ENCODE results near the gene CUL3.
A peak's percentile ranks its signal among the peaks of the same experiment; 100 is the strongest.

The CUL3 gene

DNA sequence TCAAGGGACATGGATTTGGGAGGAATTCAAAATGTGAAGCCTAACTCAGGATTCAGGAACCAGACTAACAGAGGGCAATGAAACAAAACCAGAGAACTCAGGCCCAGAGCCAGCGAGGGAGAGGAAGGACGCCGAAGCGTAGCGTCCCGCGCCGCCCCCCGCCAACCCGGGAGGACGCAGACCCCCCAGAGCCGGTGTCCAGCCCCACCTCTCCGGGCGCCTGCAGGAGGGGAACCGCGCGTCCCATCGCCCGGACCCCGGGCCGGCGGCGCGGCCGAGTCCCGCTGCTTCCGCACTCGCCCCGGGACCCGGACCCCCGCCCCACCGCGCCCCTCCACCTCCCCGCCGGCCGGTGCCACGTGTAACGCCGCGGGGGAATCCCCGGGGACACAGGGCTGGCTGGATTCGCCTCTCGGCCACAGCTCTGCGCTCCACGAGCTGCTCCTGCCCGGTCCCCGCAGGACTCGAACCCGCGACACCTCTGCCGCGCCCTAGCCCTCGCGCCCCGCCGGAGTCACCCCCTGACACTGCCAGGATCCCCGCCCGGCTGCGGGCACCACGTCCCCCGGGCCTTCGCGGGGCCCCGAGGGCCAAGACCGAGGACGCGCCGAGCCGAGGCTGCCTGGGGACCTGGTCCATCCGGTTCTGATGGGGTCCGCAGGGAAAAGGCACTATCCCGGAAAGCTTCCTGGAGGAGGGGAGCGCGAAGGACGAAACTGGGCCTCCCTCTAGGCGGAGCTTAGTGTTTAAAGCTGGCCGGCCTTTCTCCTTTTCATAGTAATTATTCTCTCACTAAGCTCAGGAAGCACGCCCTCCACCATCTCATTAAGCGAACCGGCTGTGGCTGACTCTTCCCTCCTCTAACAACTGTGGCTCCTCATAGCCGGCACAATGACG is 142.8 kb downstream of the CUL3 start:
- Histone ChIP-seq H3K36me3 (ENCODE audit: insufficient read depth, low read length) (no peaks in the 10 kb centered on the region), H3K9me2 (ENCODE audit: low read depth, low read length) (no peaks in the 10 kb centered on the region), H3K9ac (ENCODE audit: low read length) (peak overlapping the region; percentile 11; the same call in 1 of the 2 replicates), H4K20me1 (ENCODE audit: insufficient read depth, low read length) (no peaks in the 10 kb centered on the region), H2AFZ (ENCODE audit: low read length) (no peak overlapping the region), H3K4me3 (ENCODE audit: low read depth, low read length, poor library complexity, severe bottlenecking) (peak overlapping the region; percentile 55), H3K27ac (ENCODE audit: low read depth, low read length, poor library complexity, severe bottlenecking) (no peak overlapping the region), H3K4me1 (ENCODE audit: insufficient read depth, low read length, severe bottlenecking) (peaks cover 12% of the 10 kb centered on the region), H3K79me2 (ENCODE audit: insufficient read depth, low read length) (no peaks in the 10 kb centered on the region), H3K4me2 (ENCODE audit: low read length) (peak overlapping the region; percentile 69), H3K9me3 (ENCODE audit: low read length) (no peaks in the 10 kb centered on the region), H3K27me3 (ENCODE audit: insufficient read depth, low read length) (peaks cover 7% of the 10 kb centered on the region; the same call in 1 of the 2 replicates), H3F3A (ENCODE audit: insufficient read depth, low read length) (no peaks in the 10 kb centered on the region)
- no peak for TF ChIP-seq EZH2 (IDR thresholded peaks at IDR 0.05; ENCODE audit: borderline replicate concordance, low read length)
- TF ChIP-seq CTCF (IDR thresholded peaks at IDR 0.05; ENCODE audit: low read length) = no peak

DNA sequence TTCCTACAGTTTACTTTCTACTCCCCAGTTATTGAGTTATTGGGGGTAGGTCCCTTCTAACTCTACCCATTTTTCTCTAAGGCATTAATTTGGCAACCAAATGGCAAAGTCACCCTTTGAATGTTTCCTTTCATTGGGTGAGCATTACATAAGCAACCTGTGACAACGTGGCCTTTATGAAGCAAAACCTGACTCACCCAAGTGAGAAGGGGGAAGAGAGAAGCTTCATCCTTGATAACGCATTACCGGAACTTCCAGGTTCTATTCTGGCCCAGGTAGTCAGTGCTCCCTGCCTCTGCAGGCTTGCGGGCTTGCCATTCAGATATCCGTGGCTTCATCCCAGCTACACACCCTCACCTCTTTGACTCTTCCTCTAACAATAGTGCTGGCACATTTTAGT is 144.2 kb downstream of the CUL3 start:
- Histone ChIP-seq H3K9me3 (ENCODE audit: low read length) (no peaks in the 10 kb centered on the region), H3F3A (ENCODE audit: insufficient read depth, low read length) (no peaks in the 10 kb centered on the region), H3K4me2 (ENCODE audit: low read length) (no peak overlapping the region), H3K36me3 (ENCODE audit: insufficient read depth, low read length) (no peaks in the 10 kb centered on the region), H4K20me1 (ENCODE audit: insufficient read depth, low read length) (no peaks in the 10 kb centered on the region), H3K79me2 (ENCODE audit: insufficient read depth, low read length) (no peaks in the 10 kb centered on the region), H3K4me3 (ENCODE audit: low read depth, low read length, poor library complexity, severe bottlenecking) (no peak overlapping the region), H3K9me2 (ENCODE audit: low read depth, low read length) (no peaks in the 10 kb centered on the region), H2AFZ (ENCODE audit: low read length) (no peak overlapping the region), H3K27ac (ENCODE audit: low read depth, low read length, poor library complexity, severe bottlenecking) (no peak overlapping the region), H3K4me1 (ENCODE audit: insufficient read depth, low read length, severe bottlenecking) (peaks cover 12% of the 10 kb centered on the region), H3K9ac (ENCODE audit: low read length) (no peak overlapping the region), H3K27me3 (ENCODE audit: insufficient read depth, low read length) (peaks cover 7% of the 10 kb centered on the region; the same call in 1 of the 2 replicates)
- TF ChIP-seq CTCF (IDR thresholded peaks at IDR 0.05; ENCODE audit: low read length) (no peak), EZH2 (IDR thresholded peaks at IDR 0.05; ENCODE audit: borderline replicate concordance, low read length) (no peak)

DNA sequence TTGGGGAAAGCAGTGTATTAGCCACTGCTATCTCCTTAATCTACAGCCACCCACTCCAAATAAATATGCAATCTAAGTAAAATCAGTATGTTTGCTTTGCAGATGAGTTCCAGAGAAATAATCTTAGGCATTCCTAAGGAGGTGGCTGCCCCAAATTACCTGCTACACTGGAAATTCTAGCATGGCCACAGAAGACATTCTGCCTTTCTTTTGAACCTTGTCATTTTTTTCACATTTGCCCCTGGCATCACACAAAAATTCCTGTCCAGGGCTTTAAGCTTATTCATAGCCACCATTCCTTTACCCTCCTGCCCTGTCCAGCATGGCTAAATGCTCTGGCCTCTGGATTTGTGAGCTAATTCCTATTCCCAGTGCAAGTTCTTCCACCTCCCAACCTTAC is 146.4 kb downstream of the CUL3 start:
- Histone ChIP-seq H4K20me1 (ENCODE audit: insufficient read depth, low read length) (no peaks in the 10 kb centered on the region), H3K79me2 (ENCODE audit: insufficient read depth, low read length) (no peaks in the 10 kb centered on the region), H3K9ac (ENCODE audit: low read length) (no peak overlapping the region), H3K4me1 (ENCODE audit: insufficient read depth, low read length, severe bottlenecking) (peaks cover 12% of the 10 kb centered on the region), H3K36me3 (ENCODE audit: insufficient read depth, low read length) (no peaks in the 10 kb centered on the region), H3K4me2 (ENCODE audit: low read length) (no peak overlapping the region), H3K9me2 (ENCODE audit: low read depth, low read length) (no peaks in the 10 kb centered on the region), H2AFZ (ENCODE audit: low read length) (no peak overlapping the region), H3K4me3 (ENCODE audit: low read depth, low read length, poor library complexity, severe bottlenecking) (no peak overlapping the region), H3F3A (ENCODE audit: insufficient read depth, low read length) (no peaks in the 10 kb centered on the region), H3K27ac (ENCODE audit: low read depth, low read length, poor library complexity, severe bottlenecking) (no peak overlapping the region), H3K9me3 (ENCODE audit: low read length) (no peaks in the 10 kb centered on the region), H3K27me3 (ENCODE audit: insufficient read depth, low read length) (peaks cover 7% of the 10 kb centered on the region; the same call in 1 of the 2 replicates)
- TF ChIP-seq CTCF (IDR thresholded peaks at IDR 0.05; ENCODE audit: low read length) (no peak), EZH2 (IDR thresholded peaks at IDR 0.05; ENCODE audit: borderline replicate concordance, low read length) (no peak)
